GM12891 (cell line): ENCODE data around the gene ATG5.

Experiments
- POLR2A ChIP-seq: IDR thresholded peaks from 2 replicates; pipeline ENCODE4 v1.6.1; 2011; ENCODE audit warnings: low read depth, low read length, control low read depth
- POLR2AphosphoS5 ChIP-seq: IDR thresholded peaks from 2 replicates; pipeline ENCODE4 v1.6.1; 2011; ENCODE audit warnings: low read depth, low read length, control low read depth
- SPI1 ChIP-seq: IDR thresholded peaks from 2 replicates; pipeline ENCODE4 v1.6.1; 2011; ENCODE audit warnings: low read depth, low read length, control low read depth

DNA sequence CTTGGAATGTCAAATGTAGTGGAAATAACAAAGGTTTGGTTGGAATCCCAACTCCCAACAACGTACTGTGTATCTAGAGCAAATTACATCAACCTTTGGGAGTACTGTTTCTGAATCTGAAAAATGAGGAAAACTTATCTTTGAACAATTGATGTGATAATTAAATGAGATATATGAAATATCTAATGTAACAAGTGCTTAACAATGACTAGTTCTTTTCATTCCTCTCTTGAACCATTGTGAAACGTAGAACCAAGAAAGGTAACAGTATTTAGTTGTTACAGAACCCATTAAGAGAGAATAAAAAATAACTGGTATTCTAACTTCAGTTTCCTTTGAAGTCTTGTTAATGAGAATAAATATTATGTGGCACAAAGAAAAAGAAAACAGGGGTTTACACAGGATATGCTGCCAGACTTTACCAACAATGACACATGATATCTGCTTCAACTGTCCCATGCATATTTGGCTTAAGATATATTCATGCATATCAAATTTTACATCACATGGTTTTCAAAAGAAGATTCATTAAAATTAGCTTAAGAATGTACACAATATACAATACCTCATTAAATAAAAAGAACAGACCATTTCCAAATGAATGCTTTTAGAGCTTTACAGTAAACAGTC lies 111.8 kb downstream of the ATG5 start:
- TF ChIP-seq POLR2AphosphoS5: no peak
- TF ChIP-seq POLR2A: no peak
- TF ChIP-seq SPI1: no peak
